K562 (cell line): ENCODE measurements around the gene TRDMT1. TPM values are rescaled to one million over a fixed set of nuclear protein-coding genes. Genes with fewer than 3 reads are reported as not detected.
A peak's percentile ranks its signal among the peaks of the same experiment; 100 is the strongest.

Experiments used
- ATAC-seq: fragments of 200-7000 bp; cut with Tn5 transposase; 3 replicates; pipeline ENCODE4 v1.9.1; 2020; ENCODE audit warnings: moderate library complexity
- BruUV-seq: library from RNA; stranded (reverse); fragments of 400-500 nt; replicated peaks from 2 replicates; lab custom pipeline; 2021; lab: Mats Ljungman, UMichigan
- CTCF ChIA-PET: fragments of 300-600 bp; formaldehyde crosslinking; extraction: SDS; loops from one replicate; lab custom pipeline; 2021; ENCODE audit warnings: low intra/inter-chr PET ratio; lab: Yijun Ruan, JAX
- POLR2A ChIA-PET: fragments of 300-600, 350-650 bp; sonication (Branson Sonifier 250); formaldehyde crosslinking; extraction: SDS; loops from one replicate; lab custom pipeline; 2021; ENCODE audit warnings: antibody characterized with exemption, inconsistent platforms; lab: Yijun Ruan, JAX
- DNase-seq, 4 experiments: peaks; one replicate each; pipeline versions ENCODE4 v3.0.0 to v3.0.0-alpha.2; 2011 to 2018; ENCODE audit warnings: low spot score in 3 of 4, mixed read lengths in 3 of 4; ENCODE audit errors: extremely low read depth in 1 of 4
- FAIRE-seq: peaks from 2 replicates; lab custom pipeline; 2011; peaks lifted over from hg19 to GRCh38; lab: Jason Lieb, UNC
- H2AFZ ChIP-seq: 2 replicates; pipeline ENCODE4 v1.6.0; 2011; ENCODE audit warnings: low read depth, low read length, control low read depth, inconsistent platforms
- H3K27ac ChIP-seq: fragments of 200-600 bp; 3 replicates; pipeline ENCODE4 v1.8.0; 2011; ENCODE audit warnings: low read depth, mild to moderate bottlenecking, control low read depth, inconsistent platforms, low read length, moderate library complexity, mixed read lengths; ENCODE audit errors: extremely low read depth
- H3K27me3 ChIP-seq, 2 experiments: fragments of 300-600 bp in 1 of 2; 2 replicates in 1 of 2; 3 replicates in 1 of 2; pipeline versions ENCODE4 v1.6.0 to v1.8.0; 2011; ENCODE audit warnings: inconsistent platforms in 2 of 2, low read length in 2 of 2, mild to moderate bottlenecking in 1 of 2, mixed read lengths in 1 of 2, moderate library complexity in 1 of 2; ENCODE audit not compliant: control insufficient read depth in 2 of 2, insufficient read depth in 2 of 2
- H3K36me3 ChIP-seq: fragments of 300-600 bp; 3 replicates; pipeline ENCODE4 v1.8.0; 2011; ENCODE audit warnings: mild to moderate bottlenecking, low read length, inconsistent platforms; ENCODE audit not compliant: control insufficient read depth, insufficient read depth
- H3K4me1 ChIP-seq, 2 experiments: fragments of 200-600 bp in 1 of 2; replicated peaks in 1 of 2; 2 replicates in 1 of 2; 3 replicates in 1 of 2; pipeline versions ENCODE4 v1.5.1 to v1.8.0; 2011; ENCODE audit warnings: inconsistent platforms in 2 of 2, low read length in 2 of 2, mild to moderate bottlenecking in 1 of 2, mixed read lengths in 1 of 2, moderate library complexity in 1 of 2; ENCODE audit not compliant: control insufficient read depth in 2 of 2, insufficient read depth in 2 of 2
- H3K4me2 ChIP-seq: 2 replicates; pipeline ENCODE4 v1.6.1; 2011; ENCODE audit warnings: low read length, control low read depth, inconsistent platforms, mixed read lengths; ENCODE audit not compliant: insufficient read depth
- H3K4me3 ChIP-seq: fragments of 200-600 bp; sonication (generic), shearing (Covaris generic); 2 replicates; pipeline ENCODE4 v1.5.1; 2016; ENCODE audit warnings: control low read depth, inconsistent platforms
- H3K79me2 ChIP-seq: fragments of 200-600 bp; 3 replicates; pipeline ENCODE4 v1.8.0; 2011; ENCODE audit warnings: low read length, inconsistent platforms; ENCODE audit not compliant: control insufficient read depth, insufficient read depth
- H3K9ac ChIP-seq, 2 experiments: 2 replicates each; pipeline versions ENCODE4 v1.6.0 to v1.6.1; 2011; ENCODE audit warnings: low read depth in 2 of 2, low read length in 2 of 2, control low read depth in 1 of 2, inconsistent platforms in 1 of 2, mild to moderate bottlenecking in 1 of 2, mixed read lengths in 1 of 2; ENCODE audit not compliant: insufficient read depth in 1 of 2
- H3K9me1 ChIP-seq: one replicate; pipeline ENCODE4 v1.6.0; 2011; ENCODE audit warnings: inconsistent platforms, mild to moderate bottlenecking, low read length, moderate library complexity; ENCODE audit not compliant: control insufficient read depth, insufficient read depth
- H3K9me3 ChIP-seq: replicated peaks from 2 replicates; pipeline ENCODE4 v1.5.1; 2011; ENCODE audit warnings: low read depth, low read length, inconsistent platforms; ENCODE audit not compliant: control insufficient read depth, insufficient read depth
- H4K20me1 ChIP-seq: replicated peaks from 2 replicates; pipeline ENCODE4 v1.6.1; 2011; ENCODE audit warnings: low read length, inconsistent platforms, mixed read lengths; ENCODE audit not compliant: control insufficient read depth, insufficient read depth
- BCOR ChIP-seq: fragments of 450-650 bp; IDR thresholded peaks from 2 replicates; pipeline ENCODE4 v1.6.1; 2016
- CXXC5 ChIP-seq: fragments of 250-450 bp; sonication (Bioruptor Pico); IDR thresholded peaks from 2 replicates; pipeline ENCODE4 v1.8.0; 2022; ENCODE audit warnings: inconsistent platforms, mild to moderate bottlenecking, moderate library complexity
- NFIC ChIP-seq: fragments of 450-650 bp; IDR thresholded peaks from 2 replicates; pipeline ENCODE4 v1.6.1; 2017; ENCODE audit warnings: mild to moderate bottlenecking, inconsistent platforms
- SMARCC2 ChIP-seq: fragments of 450-650 bp; IDR thresholded peaks from 2 replicates; pipeline ENCODE4 v1.6.1; 2017; ENCODE audit warnings: antibody characterized with exemption, moderate library complexity, mild to moderate bottlenecking, low read depth
- WGBS: fragments of 100-300 bp; shearing (Covaris generic); methylation state at CpG from one replicate; pipeline ENCODE4 v1.1.6; 2016; ENCODE audit warnings: low coverage, mixed read lengths; ENCODE audit not compliant: insufficient coverage; ENCODE audit errors: missing lambda C conversion rate; 5-methylcytosine and 5-hydroxymethylcytosine counted together
- in situ Hi-C: fragments of 300-500 bp; cut with MboI; formaldehyde crosslinking; loops from 4 replicates; pipeline ENCODE4 v1.15.0; 2018; ENCODE audit warnings: inconsistent platforms, mixed read lengths
- intact Hi-C: fragments of 100-400 bp; cut with micrococcal nuclease; formaldehyde crosslinking; loops from 2 replicates; pipeline ENCODE4 v1.14.2; 2022
- polyA plus RNA-seq, 8 experiments: library from polyadenylated mRNA; depleted of rRNA in 4 of 8; stranded (reverse) in 5 of 8; unstranded in 3 of 8; fragments of >200 nt; fragmentation: Nextera tagmentation in 2 of 8; fragmentation: Illumina TruSeq in 1 of 8; extraction: Ambion mirVana in 2 of 8; extraction: Trizol in 1 of 8; gene quantifications; 2 replicates each; pipeline versions ENCODE4 v1.2.1 to v1.2.3, GENCODE V29; 2011 to 2014; ENCODE audit warnings: inconsistent platforms in 1 of 8, missing spikeins in 1 of 8
- total RNA-seq, 7 experiments: library from RNA; depleted of rRNA in 6 of 7; stranded (reverse); fragments of >200 nt in 6 of 7; fragmentation: Illumina TruSeq in 2 of 7; extraction: Trizol in 2 of 7; gene quantifications; 2 replicates each; pipeline versions ENCODE4 v1.2.1 to v1.2.3, GENCODE V29; 2011 to 2021; ENCODE audit warnings: low replicate concordance in 1 of 7
- TF ChIP-seq, protein P1 (sequence below), 2 experiments: fragments of 450-650 bp; IDR thresholded peaks; 2 replicates each; pipeline ENCODE4 v1.6.1; 2016; ENCODE audit warnings: mild to moderate bottlenecking in 2 of 2, borderline replicate concordance in 1 of 2, low read depth in 1 of 2, moderate library complexity in 1 of 2

The TRDMT1 gene
- total and polyA plus RNA-seq, 9 of the 15 experiments (the other 6 are each of a cell fraction or from before 2014, with no cell fraction given), result 5.4 to 12.6 (median 9.3) TPM

DNA sequence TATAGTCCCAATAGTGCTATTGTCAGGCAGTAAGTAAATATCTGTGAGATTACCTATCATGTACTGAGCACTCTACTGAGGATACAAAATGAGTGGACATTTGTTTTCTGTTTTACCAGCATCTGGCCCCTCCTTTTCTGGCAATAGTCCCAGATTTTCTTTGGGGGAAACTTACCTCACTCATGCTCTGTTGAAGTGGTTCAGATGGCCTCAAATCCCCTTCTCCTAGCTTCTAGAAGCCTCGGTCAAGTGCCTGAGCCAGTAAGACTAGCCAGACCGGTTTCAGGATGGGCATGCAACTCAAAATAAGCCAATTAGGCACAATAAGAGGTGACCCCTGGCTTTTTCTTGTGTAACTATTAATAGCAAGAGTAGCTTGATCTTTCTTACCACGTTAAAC, 19.7 kb downstream of the TRDMT1 start:
- TF ChIP-seq SMARCC2 (no peak), CXXC5 (CRISPR knock-in tag) (no peak), NFIC (peak; percentile 86), BCOR (no peak)
- Histone ChIP-seq H3K4me1 (no peaks in the 10 kb centered on the region), H3K9me1 (no peaks in the 10 kb centered on the region), H3K36me3 (no peaks in the 10 kb centered on the region), H4K20me1 (no peaks in the 10 kb centered on the region), H3K4me3 (no peak overlapping the region), H3K9ac (no peak overlapping the region), H3K27me3 (no peaks in the 10 kb centered on the region), H3K27ac (no peak overlapping the region), H3K9me3 (no peaks in the 10 kb centered on the region), H3K79me2 (no peaks in the 10 kb centered on the region), H2AFZ (no peak overlapping the region), H3K4me2 (no peak overlapping the region)
- FAIRE-seq, result no peak
- no TSS peak for BruUV-seq
- WGBS, result 34% methylated on average over 3 of the region's 3 CpGs
- in situ Hi-C loops (no loop called here), intact Hi-C loops (no loop called here)
- ChIA-PET CTCF (no interaction called here), POLR2A (interaction anchor here (1.1 to 1.2 kb wide), 3 partner anchors 10 to 124 kb away, joined by 3 to 7 read pairs (median 3); no protein-coding TSS in a partner anchor)
- ATAC-seq, result peak; percentile 69
- peak in 1 of 4 experiments; percentile 54 for DNase-seq

DNA sequence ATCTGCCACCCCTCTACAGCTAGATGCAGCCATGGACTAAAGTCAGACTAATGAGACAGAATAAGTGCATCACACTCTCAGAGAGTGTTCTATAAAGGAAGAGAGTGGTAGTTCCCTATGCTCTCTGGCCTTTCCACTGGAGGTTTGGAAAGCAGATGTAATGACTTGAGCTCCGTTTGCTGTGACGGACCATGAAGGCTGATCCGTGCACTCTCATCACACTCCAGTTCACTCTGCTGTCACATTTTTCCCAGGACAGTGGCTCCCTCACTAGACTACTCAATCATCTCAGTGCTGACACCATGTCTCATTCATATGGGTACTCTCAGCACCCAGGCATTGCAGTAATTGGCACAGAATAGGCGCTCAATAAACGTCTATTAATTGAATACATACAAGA, 20.4 kb downstream of the TRDMT1 start:
- CTCF ChIA-PET, result no interaction called here
- no peak for FAIRE-seq
- TF ChIP-seq, protein P1, sequence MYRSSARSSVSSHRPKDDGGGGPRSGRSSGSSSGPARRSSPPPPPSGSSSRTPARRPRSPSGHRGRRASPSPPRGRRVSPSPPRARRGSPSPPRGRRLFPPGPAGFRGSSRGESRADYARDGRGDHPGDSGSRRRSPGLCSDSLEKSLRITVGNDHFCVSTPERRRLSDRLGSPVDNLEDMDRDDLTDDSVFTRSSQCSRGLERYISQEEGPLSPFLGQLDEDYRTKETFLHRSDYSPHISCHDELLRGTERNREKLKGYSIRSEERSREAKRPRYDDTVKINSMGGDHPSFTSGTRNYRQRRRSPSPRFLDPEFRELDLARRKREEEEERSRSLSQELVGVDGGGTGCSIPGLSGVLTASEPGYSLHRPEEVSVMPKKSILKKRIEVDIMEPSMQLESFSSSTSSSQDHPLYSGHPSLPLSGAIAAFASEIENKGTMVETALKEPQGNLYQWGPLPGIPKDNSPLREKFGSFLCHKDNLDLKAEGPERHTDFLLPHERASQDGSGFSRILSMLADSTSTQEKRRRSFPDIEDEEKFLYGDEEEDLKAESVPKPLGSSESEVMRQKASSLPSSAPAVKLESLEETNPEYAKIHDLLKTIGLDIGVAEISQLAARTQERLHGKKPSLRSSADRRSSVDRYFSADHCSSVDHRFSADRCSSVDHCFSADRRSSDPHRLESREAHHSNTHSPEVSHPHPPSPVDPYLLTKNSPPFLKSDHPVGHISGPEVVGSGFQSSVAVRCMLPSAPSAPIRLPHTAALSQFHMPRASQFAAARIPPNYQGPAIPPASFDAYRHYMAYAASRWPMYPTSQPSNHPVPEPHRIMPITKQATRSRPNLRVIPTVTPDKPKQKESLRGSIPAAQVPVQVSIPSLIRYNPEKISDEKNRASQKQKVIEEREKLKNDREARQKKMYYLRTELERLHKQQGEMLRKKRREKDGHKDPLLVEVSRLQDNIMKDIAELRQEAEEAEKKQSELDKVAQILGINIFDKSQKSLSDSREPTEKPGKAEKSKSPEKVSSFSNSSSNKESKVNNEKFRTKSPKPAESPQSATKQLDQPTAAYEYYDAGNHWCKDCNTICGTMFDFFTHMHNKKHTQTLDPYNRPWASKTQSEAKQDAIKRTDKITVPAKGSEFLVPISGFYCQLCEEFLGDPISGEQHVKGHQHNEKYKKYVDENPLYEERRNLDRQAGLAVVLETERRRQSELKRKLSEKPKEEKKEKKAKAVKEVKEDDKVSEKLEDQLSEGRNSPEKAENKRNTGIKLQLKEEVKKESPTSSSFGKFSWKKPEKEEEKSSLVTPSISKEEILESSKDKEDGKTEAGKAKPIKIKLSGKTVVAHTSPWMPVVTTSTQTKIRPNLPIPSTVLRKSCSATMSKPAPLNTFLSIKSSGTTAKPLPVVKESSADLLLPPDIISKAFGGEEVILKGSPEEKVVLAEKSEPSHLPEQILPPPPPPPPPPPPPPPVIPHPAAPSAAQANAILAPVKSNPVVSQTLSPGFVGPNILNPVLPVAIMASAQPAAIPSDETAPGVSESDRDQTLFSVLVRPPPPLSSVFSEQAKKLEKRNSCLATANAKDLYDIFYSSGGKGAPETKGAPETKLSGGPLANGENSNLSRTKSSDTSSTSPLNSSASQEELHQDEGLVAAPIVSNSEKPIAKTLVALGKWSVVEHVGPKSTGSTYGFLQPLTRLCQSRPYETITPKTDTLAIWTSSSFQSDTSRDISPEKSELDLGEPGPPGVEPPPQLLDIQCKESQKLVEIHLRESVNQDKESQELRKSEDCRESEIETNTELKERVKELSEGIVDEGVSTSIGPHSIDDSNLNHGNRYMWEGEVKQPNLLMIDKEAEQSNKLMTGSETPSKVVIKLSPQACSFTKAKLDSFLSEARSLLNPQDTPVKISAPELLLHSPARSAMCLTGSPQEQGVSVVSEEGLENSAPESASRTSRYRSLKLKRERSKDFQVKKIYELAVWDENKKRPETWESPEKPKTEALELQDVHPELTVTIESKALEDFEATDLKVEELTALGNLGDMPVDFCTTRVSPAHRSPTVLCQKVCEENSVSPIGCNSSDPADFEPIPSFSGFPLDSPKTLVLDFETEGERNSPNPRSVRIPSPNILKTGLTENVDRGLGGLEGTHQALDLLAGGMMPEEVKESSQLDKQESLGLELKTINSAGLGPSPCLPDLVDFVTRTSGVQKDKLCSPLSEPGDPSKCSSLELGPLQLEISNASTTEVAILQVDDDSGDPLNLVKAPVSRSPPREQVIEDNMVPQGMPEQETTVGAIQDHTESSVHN (IDR thresholded peaks at IDR 0.05; ENCODE audit: borderline replicate concordance in 1 of 2, low read depth in 1 of 2), result no peak

More for the DNA sequence above, 20.4 kb downstream of the TRDMT1 start:
- 78% methylated on average over 5 of the region's 5 CpGs for WGBS
- Histone ChIP-seq H3K36me3 (no peaks in the 10 kb centered on the region), H4K20me1 (no peaks in the 10 kb centered on the region), H3K4me3 (no peak overlapping the region), H3K9ac (no peak overlapping the region), H3K9me1 (no peaks in the 10 kb centered on the region), H3K4me2 (no peak overlapping the region), H3K27ac (no peak overlapping the region), H3K4me1 (no peaks in the 10 kb centered on the region), H3K9me3 (no peaks in the 10 kb centered on the region), H3K27me3 (no peaks in the 10 kb centered on the region), H2AFZ (no peak overlapping the region), H3K79me2 (no peaks in the 10 kb centered on the region)
- DNase-seq, result no peak
- no peak for ATAC-seq
- POLR2A ChIA-PET, result interaction anchor here (1.1 kb wide), 1 partner anchor 124 kb away, joined by 3 read pairs; no protein-coding TSS in a partner anchor
- in situ Hi-C loops (no loop called here), intact Hi-C loops (no loop called here)
- BruUV-seq, result no TSS peak
